Activated T-cell treated with anti-CD3 and anti-CD28 coated beads, Interleukin-2, amount 50 U/mL, for 48 hours (primary cell): ENCODE data around the gene C7orf33.

ENCODE experiments used
- DNase-seq, 2 experiments: peaks; one replicate each; pipeline ENCODE4 v3.0.0-alpha.2; 2020

C7orf33 gene

GRCh38 chr7:148630078-148630477 lies 39.5 kb downstream of the C7orf33 start:
- no peak for DNase-seq

- no peak for DNase-seq
These were observed 43.2 kb downstream of the C7orf33 start for GRCh38 chr7:148633761-148634160.

GRCh38 chr7:148637094-148637493 lies 46.5 kb downstream of the C7orf33 start:
- no peak for DNase-seq

- no peak for DNase-seq
These were observed 55.3 kb downstream of the C7orf33 start for GRCh38 chr7:148645898-148646297.

GRCh38 chr7:148650232-148650858 lies 59.8 kb downstream of the C7orf33 start:
- no peak for DNase-seq

- DNase-seq, result no peak
These were observed 62.2 kb downstream of the C7orf33 start for GRCh38 chr7:148652773-148653172.

- DNase-seq, result no peak
These were observed 67.4 kb downstream of the C7orf33 start for GRCh38 chr7:148657929-148658328.

- DNase-seq, result no peak
These were observed 70.9 kb downstream of the C7orf33 start for GRCh38 chr7:148661471-148661870.

- no peak for DNase-seq
These were observed 72.1 kb downstream of the C7orf33 start for GRCh38 chr7:148662646-148663045.

GRCh38 chr7:148664324-148664723 lies 73.8 kb downstream of the C7orf33 start:
- DNase-seq, result no peak

GRCh38 chr7:148665221-148665620 lies 74.7 kb downstream of the C7orf33 start:
- no peak for DNase-seq
